GM19035 (cell line): ENCODE measurements around the gene FSTL4.
"Not testable (repeated sequence)": the region's sequence is repeated elsewhere in the genome, so short reads cannot be mapped to it uniquely, and the experiment has no call there.

ENCODE experiments used
- ATAC-seq: cut with Tn5 transposase; IDR thresholded peaks from one replicate; pipeline ENCODE4 v1.9.1; 2021; ENCODE audit not compliant: unreplicated experiment

The FSTL4 gene

DNA sequence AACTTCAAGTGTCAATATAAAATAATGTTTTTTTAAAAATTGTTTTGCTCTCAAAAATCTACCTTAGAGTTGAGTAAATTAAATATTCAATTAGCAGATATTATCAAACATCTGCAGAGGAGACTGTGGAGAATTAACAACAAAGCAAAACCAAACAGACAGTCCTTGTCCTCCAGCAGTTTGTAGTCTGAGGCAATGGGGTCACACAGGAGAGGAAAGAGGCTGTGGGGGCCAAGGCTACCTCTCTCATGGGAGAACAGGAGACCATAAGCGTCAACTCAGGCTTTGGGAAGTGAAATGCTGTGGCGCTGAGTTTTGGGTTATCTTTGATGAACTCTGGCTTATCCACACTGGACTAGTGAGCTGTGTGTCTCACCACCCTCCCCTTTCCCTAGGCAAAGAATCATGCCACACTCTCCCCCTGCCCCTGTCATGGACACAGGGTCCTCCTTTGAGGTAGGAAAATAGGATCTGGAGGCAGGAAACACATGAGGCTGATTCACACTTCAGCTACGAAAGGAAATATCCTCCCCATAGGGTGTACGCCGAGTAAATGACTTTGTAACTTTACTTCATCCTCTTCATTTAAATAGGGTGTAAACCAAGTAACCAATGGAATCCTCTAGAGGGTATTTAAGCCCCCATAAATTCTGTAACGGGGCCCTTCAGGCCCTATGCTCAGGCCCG, 152.7 kb downstream of the FSTL4 start:
- no peak for ATAC-seq

DNA sequence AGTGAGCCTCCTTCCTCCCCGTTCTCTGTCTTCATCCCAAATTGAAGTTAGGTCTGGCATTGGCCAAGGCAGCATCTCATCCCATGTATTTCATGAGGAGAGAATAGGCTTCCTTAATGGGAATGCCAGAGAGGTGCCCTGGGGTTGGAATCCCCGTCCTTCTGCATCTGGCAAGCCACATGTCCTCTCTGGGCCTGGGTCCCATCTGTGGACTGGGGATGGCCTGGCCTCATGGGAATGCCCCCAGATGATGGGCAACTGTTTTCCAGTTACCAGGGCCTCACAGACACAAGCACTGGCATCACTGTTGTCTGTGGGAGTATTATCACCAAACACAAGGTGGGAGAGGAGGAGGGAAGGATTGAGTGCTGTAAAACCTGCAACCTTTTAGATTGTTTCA, 153.9 kb downstream of the FSTL4 start:
- ATAC-seq: no peak

- no peak for ATAC-seq
These were observed 154.6 kb downstream of the FSTL4 start for GRCh38 chr5:133457439-133458355.

DNA sequence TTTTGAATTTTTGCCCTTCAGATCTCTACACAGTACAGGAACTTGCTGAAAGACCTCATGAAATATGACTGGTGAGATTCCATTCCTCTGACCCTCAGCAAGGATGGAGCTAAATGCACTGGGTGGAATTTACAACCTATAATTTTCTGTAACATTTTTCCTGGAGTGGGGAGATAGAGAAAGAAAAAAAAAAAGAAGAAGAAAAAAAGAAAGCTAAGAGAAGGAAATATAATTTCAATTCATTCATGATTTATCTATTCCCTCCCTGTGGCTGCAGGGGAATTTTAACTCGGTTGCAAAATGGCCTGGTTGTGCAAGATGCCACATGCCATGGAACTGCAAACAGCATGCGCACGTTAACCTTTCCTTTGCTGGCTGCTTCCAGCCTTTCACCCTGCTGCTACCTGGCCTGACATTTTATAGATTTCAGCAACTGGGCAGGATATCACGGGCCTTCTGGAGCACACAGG, 155.4 kb downstream of the FSTL4 start:
- no peak for ATAC-seq

GRCh38 chr5:133455676-133456075, 156.7 kb downstream of the FSTL4 start:
- ATAC-seq: no peak

DNA sequence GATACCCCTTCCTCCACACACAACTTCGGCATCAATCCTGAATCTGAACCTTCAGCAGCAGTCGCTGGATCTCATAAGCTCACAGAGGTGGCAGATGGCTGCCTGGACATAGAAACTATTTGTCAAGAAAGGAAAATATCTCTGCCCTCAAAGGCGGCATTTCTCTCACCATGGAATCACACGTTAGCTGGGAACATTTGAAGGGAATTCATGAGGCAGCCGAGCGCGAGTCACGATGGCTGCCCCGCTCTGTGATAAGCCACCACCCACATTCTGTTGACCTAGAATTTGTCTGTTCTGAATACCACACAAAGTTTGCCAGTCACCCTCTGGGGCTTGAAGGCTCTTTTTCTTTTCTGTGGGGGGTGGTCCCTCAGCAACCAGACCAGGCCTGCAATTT, 157.9 kb downstream of the FSTL4 start:
- no peak for ATAC-seq

DNA sequence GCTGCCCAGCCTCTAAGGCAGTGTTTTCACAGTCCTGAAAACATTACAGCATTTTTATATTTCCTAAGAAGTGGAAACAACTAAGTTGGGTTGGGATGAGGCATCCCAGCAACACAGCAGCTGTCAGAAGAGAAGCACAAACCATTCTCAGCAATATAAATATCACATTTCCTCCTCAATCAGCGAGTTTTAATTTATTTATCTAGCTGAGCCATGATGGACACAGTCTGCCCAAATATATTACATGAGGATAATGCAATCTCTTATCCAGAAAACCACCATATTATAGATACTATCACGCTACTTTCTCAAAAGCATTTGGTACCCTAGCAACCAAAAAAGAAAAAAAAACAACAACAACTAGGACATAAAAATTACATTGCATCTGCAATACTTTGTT, 158.5 kb downstream of the FSTL4 start:
- no peak for ATAC-seq

- ATAC-seq: no peak
These were observed 159.1 kb downstream of the FSTL4 start for GRCh38 chr5:133453084-133453780.

DNA sequence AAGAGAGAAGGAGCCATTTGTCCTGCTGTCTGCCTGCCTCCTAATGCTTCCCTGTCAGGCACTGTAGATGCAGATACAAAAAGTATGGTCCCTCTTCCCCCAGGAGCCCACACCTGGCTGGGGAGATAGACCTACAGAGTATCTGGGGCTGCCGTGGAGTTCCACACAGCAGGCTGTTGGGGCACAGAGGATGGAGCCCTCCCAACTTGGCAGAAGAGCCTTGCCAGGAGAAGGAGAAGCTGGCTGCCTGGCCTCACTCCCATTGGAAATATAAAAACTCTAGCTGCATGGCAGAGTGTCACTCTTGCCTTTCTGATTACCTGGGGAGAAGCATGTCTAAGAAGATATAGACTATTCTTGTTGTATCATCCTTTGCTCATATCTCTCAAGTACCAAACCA, 160.4 kb downstream of the FSTL4 start:
- ATAC-seq: no peak

- no peak for ATAC-seq
These were observed 162.1 kb downstream of the FSTL4 start for GRCh38 chr5:133450286-133450685.

- ATAC-seq: no peak
These were observed 163.2 kb downstream of the FSTL4 start for GRCh38 chr5:133449181-133449580.

GRCh38 chr5:133446440-133446839, 165.9 kb downstream of the FSTL4 start:
- ATAC-seq: no peak

DNA sequence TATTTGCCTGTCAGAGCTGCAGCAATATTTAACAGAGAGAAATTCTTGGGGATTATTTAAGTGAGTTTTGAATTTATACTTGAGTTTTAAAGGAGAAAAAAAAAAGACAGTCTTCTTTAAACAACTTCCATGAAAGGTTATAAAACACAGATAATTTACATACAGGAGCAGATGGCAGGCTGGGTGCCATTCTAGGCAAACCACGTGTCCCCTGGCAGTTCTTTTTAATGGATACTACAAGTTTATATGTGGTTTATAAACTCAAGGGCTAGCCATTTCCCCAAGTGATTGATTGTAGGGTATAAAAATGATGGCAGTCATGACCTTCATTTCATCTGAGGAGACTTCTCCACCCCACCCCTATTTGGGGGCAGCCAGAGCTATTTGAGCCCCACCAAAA, 166.6 kb downstream of the FSTL4 start:
- ATAC-seq: no peak

GRCh38 chr5:133445204-133445603, 167.1 kb downstream of the FSTL4 start:
- not testable (repeated sequence) for ATAC-seq

DNA sequence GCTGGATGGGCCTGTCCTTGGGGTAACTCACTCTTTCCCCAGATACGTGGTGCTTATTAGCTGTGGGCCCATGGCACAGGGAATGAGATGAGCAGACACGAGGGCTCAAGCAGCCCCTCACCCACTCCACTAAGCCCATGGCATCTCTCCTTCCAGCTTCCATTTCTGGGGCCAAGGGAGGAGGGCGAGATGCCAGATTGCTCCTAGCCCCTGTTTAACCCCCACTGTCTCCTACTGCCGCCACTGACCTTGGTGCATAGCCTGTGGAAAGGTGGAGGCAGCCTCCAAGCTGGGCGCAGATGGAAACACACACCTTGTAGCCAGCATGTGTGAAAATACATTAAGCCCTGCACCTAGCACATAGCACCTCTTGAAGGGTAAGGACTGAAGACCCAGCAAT, 167.6 kb downstream of the FSTL4 start:
- no peak for ATAC-seq

DNA sequence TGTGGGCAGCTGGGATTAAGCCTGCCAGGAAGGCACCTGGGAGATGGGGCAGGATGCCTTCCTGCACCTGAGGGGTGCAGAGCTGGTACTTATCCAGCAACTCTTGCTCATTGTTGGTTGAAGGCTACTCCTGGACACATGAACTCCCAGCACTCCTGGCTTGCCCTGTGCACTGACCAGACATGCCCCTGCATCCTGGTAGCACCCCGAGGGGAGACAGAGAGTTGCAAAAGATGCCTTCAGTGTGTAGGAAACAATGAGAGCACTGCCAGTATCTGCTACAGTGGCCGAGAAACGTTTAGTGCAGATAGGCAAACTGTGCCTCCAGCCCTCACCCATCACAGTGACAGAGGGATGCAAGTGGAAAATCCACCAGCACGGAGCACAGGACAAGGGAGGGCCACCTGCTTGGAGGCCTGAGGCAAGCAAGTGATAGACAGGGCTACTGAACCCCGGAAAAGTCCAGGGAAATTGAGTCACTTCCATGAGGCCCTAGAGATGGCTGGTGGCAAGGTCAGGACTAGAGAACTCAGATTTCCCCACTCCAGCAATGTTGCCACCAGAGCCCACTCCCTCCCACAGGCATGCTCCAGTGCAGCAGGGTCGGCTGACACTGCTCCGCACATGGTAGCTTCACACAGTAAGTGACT, 171.1 kb downstream of the FSTL4 start:
- no peak for ATAC-seq

- ATAC-seq: no peak
These were observed 171.8 kb downstream of the FSTL4 start for GRCh38 chr5:133440467-133441115.

DNA sequence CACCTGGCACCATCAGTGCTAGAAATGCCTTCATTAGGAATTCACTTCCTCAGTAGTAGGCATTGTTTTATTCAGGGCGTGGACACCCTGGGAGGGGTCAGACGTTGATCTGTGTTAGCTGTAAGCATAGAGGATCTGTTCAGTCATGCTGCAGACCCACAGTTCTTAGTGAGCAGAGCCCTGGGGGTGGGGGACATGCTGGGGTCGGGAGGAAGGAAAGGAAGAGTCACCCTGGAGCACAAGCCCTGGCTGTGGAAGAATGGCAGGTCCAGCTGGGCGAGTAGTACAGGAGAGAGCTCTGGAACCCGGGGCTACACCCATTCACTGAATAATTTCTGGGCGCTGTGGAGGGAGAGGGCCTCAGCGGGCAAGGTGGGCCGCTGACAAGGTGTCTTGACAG, 172.5 kb downstream of the FSTL4 start:
- ATAC-seq: no peak

DNA sequence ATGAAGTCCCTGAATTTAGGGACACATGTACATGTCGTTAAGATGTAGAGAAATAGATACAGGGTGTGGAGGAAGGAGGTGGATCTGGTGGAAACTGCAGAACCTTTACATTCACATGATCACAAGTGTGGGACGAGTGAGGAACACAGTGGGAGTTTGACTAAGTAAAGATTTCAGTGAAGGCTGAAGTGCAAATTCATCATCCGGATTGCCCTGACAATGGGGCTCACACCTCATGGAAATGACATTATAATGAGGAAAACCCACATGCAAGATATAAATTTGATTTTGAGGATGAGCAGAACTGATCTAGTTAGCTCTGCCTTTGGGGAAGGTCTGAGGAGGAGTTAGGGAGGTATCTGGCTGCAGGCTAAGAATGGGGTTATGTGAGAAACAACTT, 173.9 kb downstream of the FSTL4 start:
- ATAC-seq: no peak

DNA sequence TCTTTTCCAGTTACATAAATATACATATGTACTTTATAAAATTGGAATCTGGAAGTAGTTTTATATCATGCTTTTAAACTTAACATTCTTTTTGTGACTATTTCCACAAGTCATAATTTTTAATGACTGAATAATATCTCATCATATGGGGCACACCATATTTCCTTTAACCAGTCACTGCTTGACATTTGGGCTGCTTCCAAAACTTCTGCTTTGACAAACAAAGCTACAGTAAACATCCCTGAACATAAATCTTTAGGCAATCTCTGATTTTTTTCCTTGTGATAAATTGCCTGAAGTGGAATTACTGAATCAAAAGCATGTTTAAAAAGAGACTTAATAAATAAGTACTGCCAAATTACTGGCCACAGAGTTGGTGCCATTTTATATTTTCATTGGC, 178.0 kb downstream of the FSTL4 start:
- no peak for ATAC-seq

GRCh38 chr5:133433641-133434040, 178.7 kb downstream of the FSTL4 start:
- ATAC-seq: no peak
